Measurements from ENCODE around the gene SMIM7. TPM values are rescaled to one million over a fixed set of nuclear protein-coding genes. Genes with fewer than 3 reads are reported as not detected.

The SMIM7 gene
- total and polyA plus RNA-seq, 2 donors from 2014 or later = 66.2 to 144 TPM

DNA sequence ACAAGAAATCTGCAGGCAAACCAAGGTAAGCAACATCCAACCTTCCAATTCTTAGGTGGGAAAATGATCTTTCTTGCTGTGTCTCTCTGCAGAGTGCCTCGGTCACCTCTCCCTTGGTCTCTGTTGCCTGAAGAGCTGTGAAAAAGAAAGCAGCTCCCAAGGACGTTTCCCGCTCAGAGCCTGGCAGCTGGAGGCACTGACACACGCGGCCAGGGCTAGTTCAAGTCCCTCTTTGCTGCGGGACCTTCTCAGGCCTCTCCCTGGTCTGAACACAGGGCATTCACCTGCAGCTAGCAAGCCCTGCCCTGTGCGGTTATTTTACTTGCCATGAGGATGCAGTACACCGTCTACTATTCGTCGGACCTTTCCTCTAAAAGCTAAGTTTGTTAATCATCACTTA is 35.7 kb downstream of the SMIM7 start:
- no peak overlapping the region for H3K27ac ChIP-seq (ENCODE audit: low read depth in 2 of 2, low read length in 2 of 2)

DNA sequence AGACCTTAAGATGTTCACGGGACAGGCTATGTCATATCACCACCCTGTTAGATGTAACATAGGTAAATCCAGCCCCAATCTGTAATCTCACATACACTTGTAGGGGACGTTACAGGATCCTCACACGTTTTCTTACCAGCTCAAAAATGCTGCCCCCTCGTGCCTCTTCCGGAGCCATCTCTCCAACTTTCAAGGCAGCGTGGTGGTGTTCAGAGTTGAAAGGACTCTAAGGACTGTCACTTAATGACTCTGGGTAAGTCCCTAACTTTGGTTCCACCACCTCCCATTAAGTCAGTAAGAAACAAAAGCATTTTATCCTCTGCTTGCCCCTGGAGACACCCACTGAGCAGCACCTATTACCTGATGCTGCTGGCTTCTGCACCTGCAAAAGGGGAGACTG is 36.4 kb downstream of the SMIM7 start:
- no peak for DNase-seq
- no peaks in the 10 kb centered on the region for H3K9me3 ChIP-seq (ENCODE audit: control insufficient read depth in 2 of 3, insufficient read depth in 1 of 3, low read length in 3 of 3)
- no peak overlapping the region for H3K4me3 ChIP-seq (ENCODE audit: low read length in 3 of 3)
- peaks cover 0 to 16% (median 0%) of the 10 kb centered on the region in 3 donors for H3K36me3 ChIP-seq (ENCODE audit: control insufficient read depth in 2 of 3, insufficient read depth in 3 of 3, low read length in 3 of 3)
- intact Hi-C loops (cut with DNase I) = no loop called here
- H3K27me3 ChIP-seq (ENCODE audit: control insufficient read depth, insufficient read depth, low read length) = no peaks in the 10 kb centered on the region
- no peak overlapping the region for H3K9ac ChIP-seq (ENCODE audit: low read length in 3 of 3)
- FAIRE-seq = no peak
- H3K4me1 ChIP-seq (ENCODE audit: control insufficient read depth in 2 of 3, insufficient read depth in 2 of 3, low read depth in 1 of 3, low read length in 3 of 3) = peaks cover 0 to 15% (median 14%) of the 10 kb centered on the region in 3 donors
- H3K27ac ChIP-seq (ENCODE audit: low read depth in 2 of 2, low read length in 2 of 2) = no peak overlapping the region
- TF ChIP-seq, protein P1, sequence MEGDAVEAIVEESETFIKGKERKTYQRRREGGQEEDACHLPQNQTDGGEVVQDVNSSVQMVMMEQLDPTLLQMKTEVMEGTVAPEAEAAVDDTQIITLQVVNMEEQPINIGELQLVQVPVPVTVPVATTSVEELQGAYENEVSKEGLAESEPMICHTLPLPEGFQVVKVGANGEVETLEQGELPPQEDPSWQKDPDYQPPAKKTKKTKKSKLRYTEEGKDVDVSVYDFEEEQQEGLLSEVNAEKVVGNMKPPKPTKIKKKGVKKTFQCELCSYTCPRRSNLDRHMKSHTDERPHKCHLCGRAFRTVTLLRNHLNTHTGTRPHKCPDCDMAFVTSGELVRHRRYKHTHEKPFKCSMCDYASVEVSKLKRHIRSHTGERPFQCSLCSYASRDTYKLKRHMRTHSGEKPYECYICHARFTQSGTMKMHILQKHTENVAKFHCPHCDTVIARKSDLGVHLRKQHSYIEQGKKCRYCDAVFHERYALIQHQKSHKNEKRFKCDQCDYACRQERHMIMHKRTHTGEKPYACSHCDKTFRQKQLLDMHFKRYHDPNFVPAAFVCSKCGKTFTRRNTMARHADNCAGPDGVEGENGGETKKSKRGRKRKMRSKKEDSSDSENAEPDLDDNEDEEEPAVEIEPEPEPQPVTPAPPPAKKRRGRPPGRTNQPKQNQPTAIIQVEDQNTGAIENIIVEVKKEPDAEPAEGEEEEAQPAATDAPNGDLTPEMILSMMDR (IDR thresholded peaks at IDR 0.05; ENCODE audit: borderline replicate concordance, extremely low read depth, insufficient read depth) = no peak

More for the DNA sequence above, 35.7 kb downstream of the SMIM7 start:
- H3K4me1 ChIP-seq (ENCODE audit: control insufficient read depth in 2 of 3, insufficient read depth in 2 of 3, low read depth in 1 of 3, low read length in 3 of 3) = peaks cover 0 to 15% (median 14%) of the 10 kb centered on the region in 3 donors
- H3K9ac ChIP-seq (ENCODE audit: low read length in 3 of 3) = no peak overlapping the region
- intact Hi-C loops (cut with DNase I) = no loop called here
- no peaks in the 10 kb centered on the region for H3K9me3 ChIP-seq (ENCODE audit: control insufficient read depth in 2 of 3, insufficient read depth in 1 of 3, low read length in 3 of 3)
- TF ChIP-seq, protein P1 (IDR thresholded peaks at IDR 0.05; ENCODE audit: borderline replicate concordance, extremely low read depth, insufficient read depth) = no peak
- FAIRE-seq = no peak
- H3K27me3 ChIP-seq (ENCODE audit: control insufficient read depth, insufficient read depth, low read length) = no peaks in the 10 kb centered on the region
- no peak overlapping the region for H3K4me3 ChIP-seq (ENCODE audit: low read length in 3 of 3)
- H3K36me3 ChIP-seq (ENCODE audit: control insufficient read depth in 2 of 3, insufficient read depth in 3 of 3, low read length in 3 of 3) = peaks cover 0 to 16% (median 0%) of the 10 kb centered on the region in 3 donors
- DNase-seq = no peak

DNA sequence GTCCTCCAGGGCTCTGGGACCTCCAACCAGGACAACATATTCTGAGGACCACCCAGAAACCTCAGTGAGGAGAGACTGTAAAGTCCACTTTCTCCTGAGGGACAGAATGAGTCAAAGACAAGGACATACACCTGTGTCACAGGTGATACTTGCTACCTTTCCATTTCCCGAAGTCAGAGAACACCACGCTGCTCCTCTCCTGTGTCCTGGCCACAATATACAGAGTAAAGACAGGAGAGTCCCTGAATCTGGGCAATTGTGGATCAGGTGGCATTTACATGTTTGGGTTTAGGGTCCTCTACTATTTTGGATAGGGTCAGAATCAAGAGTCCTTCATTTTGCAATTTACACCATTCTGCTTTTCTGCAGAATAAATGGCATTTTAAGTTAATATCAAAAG is 36.9 kb downstream of the SMIM7 start:
- peaks cover 0 to 15% (median 14%) of the 10 kb centered on the region in 3 donors for H3K4me1 ChIP-seq (ENCODE audit: control insufficient read depth in 2 of 3, insufficient read depth in 2 of 3, low read depth in 1 of 3, low read length in 3 of 3)
- no peak overlapping the region for H3K9ac ChIP-seq (ENCODE audit: low read length in 3 of 3)
- DNase-seq (no peak), FAIRE-seq (no peak)
- intact Hi-C loops (cut with DNase I) = no loop called here
- H3K36me3 ChIP-seq (ENCODE audit: control insufficient read depth in 2 of 3, insufficient read depth in 3 of 3, low read length in 3 of 3) = peaks cover 0 to 16% (median 0%) of the 10 kb centered on the region in 3 donors
- H3K4me3 ChIP-seq (ENCODE audit: low read length in 3 of 3) = no peak overlapping the region
- H3K27ac ChIP-seq (ENCODE audit: low read depth in 2 of 2, low read length in 2 of 2) = no peak overlapping the region
- H3K27me3 ChIP-seq (ENCODE audit: control insufficient read depth, insufficient read depth, low read length) = no peaks in the 10 kb centered on the region
- TF ChIP-seq, protein P1 (IDR thresholded peaks at IDR 0.05; ENCODE audit: borderline replicate concordance, extremely low read depth, insufficient read depth) = no peak
- no peaks in the 10 kb centered on the region for H3K9me3 ChIP-seq (ENCODE audit: control insufficient read depth in 2 of 3, insufficient read depth in 1 of 3, low read length in 3 of 3)
